C4-2B (cell line): Measurements from ENCODE around the gene SLC2A6.

Experiments used
- CTCF ChIP-seq: fragments of 450-650 bp; conservative IDR thresholded peaks from 2 replicates; pipeline ENCODE4 v1.5.1; 2017; ENCODE audit warnings: mild to moderate bottlenecking
- ZFX ChIP-seq: fragments of 450-650 bp; IDR thresholded peaks from 2 replicates; pipeline ENCODE4 v1.6.1; 2017

- TF ChIP-seq CTCF (no peak), ZFX (no peak)
Measured at GRCh38 chr9:133487331-133487725, 8.4 kb upstream of the SLC2A6 start.
